Hippocampal formation (tissue), 2 donors: ENCODE measurements around the gene ATP1B2.
"Not testable (repeated sequence)": the region's sequence is repeated elsewhere in the genome, so short reads cannot be mapped to it uniquely, and the experiment has no call there.

ENCODE experiments used
- DNase-seq, 2 donors: peaks; one replicate each; lab custom pipeline; 2025; lab: John Stamatoyannopoulos, UW

ATP1B2 gene, protein sequence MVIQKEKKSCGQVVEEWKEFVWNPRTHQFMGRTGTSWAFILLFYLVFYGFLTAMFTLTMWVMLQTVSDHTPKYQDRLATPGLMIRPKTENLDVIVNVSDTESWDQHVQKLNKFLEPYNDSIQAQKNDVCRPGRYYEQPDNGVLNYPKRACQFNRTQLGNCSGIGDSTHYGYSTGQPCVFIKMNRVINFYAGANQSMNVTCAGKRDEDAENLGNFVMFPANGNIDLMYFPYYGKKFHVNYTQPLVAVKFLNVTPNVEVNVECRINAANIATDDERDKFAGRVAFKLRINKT

DNA sequence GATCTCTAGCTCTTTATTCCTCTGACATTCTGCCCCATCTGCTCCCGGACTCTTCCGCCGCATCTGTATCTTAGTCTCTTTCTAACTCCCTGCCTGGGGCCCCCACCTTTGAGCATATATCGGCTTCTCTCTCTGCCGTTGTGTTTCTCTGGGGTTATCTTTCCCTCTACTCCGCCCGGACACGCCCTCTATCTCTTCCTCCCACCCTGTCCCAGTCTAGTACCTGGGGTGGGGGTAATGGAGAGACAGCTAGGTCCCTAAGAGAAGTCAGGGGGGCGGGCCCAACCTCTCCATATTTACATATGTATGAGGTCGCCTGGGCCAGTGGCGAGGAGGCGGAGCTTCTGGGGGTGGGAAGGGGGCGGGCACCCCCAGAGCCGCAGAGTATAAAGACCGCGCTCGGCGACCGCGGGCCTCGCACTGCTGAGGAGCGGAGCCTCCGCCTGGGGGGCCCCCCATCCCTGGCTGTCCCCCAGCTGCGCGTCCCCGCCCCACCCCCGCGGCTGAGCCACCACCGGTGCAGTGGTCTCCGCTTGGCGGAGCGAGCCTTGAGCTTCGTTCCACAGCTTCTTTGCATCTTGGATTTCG, at the start of gene ATP1B2:
Gene ATP1B2 (plus strand): TSS at position 418 of the 588 bp plus-strand sequence. CDS start 593 bp downstream, outside the sequence.
- peak in 1 of 2 donors; percentile 56 for DNase-seq

DNA sequence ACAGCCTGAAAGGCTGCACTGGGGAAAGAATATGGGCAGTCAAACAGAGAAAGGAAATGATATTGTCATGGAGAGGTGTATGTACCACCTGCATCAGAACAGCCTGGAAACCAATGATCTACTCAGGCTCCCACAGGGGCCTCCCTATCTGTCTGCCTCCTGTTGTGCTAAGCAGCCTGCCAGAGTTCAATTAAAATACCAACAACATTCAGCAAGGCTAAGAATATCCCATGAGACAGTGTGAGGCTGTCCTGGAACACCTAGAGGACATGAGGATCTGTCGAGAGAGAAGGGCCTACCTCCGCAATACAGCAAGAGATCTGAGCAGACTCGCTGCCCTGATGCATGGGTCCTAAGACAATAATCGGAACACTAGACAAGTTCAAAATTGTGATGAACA, 44.4 kb upstream of the ATP1B2 start:
- DNase-seq = no peak

DNA sequence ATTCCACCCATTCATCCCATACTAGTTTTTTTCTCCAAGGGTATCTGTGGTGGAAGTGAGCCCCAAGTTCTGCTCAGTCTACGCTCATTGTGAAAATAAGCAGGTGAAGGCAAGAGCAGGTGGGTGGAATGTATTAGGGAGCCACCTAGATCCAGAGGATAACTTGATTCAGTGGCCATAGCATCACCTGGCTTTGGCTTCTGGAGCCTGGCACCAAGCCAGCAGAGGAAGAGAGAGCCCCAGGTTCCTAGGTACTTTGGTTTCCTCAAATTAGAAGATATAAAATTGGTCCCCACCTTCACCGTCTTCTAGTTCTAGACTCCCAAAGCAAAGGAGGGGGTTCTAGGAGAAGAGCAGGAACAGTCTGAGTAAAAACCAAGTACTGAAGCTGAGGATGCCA, 40.1 kb upstream of the ATP1B2 start:
- no peak for DNase-seq

DNA sequence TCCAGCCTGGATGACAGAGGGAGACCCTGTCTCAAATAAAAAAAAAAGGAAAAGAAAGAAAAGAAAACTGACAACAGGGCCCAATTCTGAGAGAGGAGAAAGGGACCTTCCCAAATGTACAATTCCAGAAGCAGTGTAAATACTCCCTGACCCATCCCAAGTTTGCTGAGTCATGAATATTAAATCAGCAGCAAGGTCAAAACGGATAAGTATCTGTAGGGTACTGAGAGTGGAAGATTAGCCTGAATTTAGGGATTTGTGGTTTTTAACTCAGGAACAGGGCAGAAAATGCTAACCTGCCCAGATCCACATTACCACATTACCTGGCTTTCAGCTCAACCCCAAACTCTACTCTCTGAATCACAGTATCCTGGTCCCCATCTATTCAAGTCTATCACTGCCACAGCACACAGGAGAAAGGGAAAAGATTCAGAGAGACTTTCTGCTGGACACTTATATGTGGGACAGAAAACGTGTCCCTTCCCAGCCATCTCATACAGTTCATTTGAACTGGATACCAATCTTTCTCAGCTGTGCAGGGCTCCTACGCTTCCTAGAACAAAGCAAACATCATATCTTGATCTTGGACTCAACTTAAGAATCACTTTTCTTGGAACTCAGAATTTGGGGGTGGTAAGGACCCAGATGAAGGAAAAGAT, 39.0 kb upstream of the ATP1B2 start:
- DNase-seq = no peak

DNA sequence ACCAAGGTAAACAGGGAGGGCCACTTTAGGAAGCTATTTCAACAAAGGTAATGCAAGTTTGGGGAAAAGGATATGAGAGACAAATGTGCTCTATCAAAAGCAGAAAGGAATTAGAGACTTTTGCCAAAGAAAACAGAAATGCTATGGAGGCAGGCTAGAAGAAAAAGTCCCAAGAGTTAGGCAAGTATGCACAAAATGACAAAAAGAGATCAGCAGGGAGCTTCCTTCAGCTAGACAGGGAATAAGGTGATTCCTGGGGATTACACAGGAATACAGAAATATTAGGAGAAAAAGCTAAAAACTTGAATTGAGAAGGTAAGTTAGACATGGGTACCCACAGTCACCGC, 38.5 kb upstream of the ATP1B2 start:
- DNase-seq = no peak

DNA sequence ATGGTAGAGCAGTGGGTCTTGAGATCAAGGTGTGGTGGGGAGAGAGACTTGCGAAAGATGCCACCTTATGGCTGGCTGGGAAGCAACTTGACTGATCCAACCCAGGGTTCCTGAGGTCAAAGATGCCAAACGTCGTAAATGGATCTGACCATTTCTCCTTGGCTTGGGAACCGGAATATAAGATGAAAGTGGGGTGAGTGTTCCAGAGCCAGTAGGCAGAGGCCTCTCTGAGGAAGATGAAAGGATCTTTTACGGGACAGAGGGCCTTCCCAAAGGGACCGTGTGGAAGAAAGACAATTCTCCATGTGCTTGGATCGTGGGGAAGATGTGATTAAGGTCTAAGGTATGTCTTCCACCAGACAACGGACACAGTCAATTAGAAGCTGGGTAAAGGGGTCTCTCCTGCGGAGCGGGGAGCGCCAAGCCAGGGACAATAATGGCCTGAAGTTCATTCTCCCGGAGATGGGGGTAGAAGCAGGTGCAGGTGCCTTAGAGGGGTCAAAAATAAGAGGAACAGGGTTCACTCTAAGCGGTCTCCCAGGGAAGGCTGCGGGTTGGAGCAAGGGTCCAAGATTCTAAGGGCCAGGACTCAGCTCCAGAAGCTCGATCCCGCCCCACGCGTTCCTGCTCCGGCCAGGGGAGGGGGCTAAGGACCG, 36.8 kb upstream of the ATP1B2 start:
- no peak for DNase-seq

DNA sequence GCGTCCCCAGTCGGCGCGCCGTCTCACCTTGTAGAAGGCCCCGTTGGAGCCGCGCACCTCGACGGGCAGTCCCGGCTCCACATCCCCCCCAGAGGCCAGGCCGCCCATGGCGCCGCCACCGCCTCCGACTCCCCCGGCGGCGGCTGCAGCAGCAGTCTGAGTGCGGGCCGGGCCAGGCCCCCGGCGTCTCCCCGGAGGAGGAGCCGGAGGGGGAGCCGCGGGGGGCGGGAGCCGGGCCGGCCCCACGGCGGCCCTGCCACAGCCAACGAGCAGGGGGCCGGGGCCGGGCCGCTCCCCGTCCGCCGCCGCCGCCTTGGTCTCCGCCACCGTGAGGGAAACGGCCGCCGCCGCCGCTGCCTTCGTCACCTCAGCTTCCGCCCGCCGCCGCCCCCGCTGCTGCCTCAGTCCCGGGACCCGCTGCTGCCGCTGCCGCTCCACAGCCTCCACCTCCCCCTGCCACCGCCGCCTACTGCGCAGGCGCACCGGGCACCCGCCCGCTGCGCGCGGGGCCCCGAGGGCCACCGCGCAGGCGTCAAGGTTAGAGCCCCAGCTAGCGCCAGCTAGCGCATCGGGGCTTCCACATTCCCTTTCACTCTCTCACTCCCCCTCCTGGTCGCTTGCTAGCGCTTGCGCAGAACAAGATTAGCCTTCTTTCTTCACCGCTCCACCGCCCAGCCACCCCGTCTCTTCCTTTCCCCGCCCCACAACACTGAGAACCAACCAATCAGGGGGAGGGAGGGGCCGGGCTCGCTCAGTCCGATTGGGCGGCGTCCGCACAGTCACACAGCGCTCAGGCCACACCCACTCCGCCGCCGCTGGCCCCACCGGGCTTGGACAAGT, 36.1 kb upstream of the ATP1B2 start, which contains the start of gene FXR2:
Gene FXR2 (minus strand): TSS at position 473 of the 840 bp plus-strand sequence. CDS start 365 bp downstream, at position 108.
- DNase-seq = peak; percentile 99 to 100

DNA sequence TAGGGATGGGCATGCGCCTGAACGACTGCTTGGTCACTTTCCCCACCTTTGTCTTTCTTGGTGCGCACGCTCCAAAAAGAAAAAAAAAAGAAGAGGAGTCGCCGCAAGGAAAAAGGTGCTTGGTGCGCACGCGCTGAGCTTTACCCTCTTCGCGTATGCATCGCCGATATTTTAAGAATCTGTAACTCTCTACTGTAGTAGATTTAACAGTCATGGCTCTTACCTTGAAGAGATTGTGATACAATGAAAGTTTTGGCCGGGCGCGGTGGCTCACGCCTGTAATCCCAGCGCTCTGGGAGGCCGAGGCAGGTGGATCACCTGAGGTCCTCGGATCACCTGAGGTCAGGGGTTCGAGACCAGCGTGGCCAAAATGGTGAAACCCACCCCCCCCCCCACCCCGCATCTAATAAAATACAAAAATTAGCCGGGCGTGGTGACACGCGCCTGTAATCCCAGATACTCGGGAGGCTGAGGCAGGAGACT, 35.4 kb upstream of the ATP1B2 start:
- no peak for DNase-seq

DNA sequence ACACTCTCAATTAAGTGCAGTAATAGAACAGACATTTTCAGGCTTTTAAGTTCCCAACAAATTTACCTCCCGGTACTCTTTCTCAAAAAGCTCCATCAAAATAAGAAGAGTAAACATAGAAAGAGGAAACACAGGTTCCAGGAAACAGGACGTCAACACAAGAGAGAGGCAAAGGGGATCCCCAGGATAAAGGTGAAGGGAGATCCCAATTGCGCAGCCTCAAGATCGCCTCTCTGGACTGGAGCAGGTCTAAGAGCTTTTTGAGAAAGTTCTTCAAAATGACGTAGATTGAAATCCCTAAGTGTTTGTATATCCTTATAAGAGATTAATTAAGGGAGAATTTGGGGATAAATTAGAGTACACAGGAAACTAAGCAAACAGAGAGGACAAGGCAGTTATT, 32.1 kb upstream of the ATP1B2 start:
- DNase-seq = no peak

DNA sequence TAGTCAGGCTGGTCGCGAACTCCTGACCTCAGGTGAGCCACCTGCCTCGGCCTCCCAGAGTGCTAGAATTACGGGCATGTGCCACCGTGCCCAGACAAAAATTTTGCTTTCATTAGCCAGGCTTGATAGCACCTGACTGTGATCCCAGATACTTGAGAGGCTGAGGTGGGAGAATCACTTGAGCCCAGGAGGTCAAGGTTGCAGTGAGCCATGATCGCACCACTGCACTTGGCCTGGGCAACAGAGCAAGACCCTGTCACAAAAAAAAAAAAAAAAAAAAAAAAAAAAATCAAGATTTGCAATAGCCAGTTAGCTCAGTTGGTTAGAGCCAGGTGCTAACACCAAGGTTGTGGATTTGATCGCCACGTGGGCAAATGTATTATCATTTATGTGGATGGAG, 29.9 kb upstream of the ATP1B2 start:
- DNase-seq = no peak

DNA sequence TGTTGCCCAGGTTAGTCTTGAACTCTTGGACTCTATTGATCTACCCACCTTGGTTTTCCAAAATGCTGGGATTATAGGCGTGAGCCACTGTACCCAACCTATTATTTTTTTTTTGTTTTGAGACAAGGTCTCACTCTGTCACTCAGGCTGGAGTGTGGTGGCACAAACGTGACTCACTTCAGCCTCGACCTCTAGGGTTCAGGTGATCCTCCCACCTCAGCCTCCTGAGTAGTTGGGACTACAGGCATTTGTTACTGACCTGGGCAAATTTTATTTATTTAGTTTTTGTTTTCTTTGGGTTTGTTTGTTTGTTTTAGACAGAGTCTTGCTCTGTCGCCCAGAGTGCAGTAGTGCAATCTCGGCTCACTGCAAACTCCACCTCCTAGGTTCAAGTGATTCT, 27.1 kb upstream of the ATP1B2 start:
- no peak for DNase-seq

DNA sequence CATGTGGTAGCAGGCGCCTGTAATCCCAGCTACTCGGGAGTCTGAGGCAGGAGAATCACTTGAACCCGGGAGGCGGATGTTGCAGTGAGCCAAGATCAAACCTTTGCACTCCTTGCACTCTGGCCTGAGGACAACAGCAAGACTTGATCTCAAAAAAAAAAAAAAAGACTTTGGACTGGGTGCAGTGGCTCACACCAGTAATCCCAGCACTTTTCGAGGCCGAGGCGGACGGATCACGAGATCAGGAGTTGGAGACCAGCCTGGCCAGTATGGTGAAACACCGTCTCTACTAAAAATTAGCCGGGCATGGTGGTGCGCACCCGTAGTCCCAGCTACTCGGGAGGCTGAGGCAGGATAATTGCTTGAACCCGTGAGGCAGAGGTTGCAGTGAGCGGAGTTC, 25.0 kb upstream of the ATP1B2 start:
- not testable (repeated sequence) for DNase-seq

DNA sequence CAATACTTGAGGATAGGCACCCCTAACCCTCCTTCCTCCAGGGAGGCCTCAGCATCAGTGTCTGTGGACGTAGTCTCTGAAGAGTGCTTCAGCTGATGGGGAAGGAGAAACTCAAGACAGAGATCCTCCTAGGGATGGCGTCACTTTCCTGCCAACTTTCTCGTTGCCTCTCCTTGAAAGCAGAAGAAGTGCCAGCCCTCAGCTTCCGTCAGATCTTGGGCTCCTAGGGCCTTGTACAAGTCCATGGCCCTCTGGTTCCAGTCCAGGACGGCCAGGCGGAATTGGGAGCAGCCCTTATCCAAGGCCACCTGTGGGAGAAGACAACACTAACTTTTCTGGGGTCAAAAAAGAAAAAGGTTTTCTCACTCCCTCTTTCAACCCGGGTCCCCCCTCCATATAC, 24.4 kb upstream of the ATP1B2 start:
- DNase-seq = no peak

DNA sequence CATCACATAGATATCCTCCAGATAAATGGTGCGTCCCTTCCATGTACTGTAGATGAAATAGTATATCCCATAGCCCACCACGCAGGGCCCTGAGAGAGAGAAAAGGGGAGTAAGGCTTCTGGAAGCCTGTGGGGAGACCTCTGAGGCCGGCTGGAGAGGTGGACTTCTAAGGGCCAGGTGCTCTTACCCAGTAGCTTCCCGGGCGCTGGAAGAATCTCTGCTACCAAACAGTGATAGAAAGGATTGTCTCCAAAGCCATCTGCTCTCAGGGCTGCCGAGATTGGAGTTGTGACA, 23.8 kb upstream of the ATP1B2 start:
- peak in 1 of 2 donors; percentile 14 for DNase-seq

DNA sequence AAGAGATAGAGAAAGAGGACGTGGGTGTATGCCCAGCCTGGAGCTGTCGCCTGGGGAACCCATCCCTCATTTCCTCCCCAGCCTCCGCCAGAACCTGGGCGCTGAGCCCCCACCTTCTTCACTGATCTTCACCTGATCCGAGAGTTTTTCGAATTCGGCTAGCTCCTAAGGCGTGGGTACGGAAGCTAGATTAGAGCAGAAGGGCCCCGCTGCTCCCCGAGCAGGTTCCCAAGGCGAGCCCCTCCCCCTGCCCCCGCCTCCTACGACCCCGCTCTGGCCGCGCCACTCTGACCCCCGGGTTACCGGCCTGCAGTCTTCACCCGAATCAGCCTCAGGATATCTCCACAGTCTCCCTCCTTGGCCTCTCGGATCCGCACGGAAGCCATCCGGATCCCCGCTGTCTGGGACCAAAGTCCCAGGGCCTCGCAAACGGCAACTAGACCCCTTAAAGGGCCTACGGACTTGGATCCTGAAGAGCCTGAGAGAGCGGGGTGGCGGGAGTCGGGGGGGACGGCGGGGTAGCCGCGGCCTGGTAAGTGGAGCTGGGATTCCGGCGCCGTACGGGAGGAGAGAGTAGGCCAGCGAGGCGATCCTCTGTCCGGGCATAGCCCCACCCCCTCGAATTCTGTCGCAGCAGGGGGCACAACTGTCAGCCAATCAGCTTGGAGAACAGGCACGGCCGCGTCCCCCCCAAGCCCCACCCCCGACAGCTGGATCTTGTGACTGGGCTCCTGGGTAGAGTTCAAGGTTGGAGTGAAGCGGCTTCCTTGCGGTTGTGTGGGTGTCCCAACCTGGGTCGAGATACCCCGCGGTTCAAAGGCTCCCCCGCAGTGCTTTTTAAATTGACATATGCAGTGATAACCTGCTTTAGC, 23.2 kb upstream of the ATP1B2 start, which contains the start of gene SAT2:
Gene SAT2 (minus strand): TSS at position 572 of the 872 bp plus-strand sequence. CDS start 186 bp downstream, at position 386.
- DNase-seq = peak; percentile 95 to 96

DNA sequence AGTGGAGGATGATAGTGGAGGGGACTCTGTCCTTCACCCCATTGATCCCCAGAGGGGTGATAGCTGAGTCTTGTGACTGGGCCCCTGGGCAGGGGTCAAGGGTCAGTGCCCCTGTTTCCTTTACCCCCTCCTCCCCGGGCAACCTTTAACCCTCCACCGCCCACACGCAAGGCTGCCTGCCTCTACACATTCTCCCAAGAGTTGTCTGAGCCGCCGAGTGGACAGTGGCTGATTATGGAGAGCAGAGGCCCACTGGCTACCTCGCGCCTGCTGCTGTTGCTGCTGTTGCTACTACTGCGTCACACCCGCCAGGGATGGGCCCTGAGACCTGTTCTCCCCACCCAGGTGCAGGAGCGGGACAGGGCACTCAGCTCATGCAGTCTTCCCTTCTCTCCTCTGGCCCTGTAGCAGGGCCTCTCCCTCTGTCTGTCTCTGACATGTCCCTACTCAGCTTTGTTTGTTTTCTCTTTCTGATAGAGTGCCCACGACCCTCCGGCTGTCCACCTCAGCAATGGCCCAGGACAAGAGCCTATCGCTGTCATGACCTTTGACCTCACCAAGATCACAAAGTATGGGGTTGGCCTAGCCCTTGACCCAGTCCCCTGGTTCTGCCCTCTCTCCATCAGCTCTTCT, 20.7 kb upstream of the ATP1B2 start, which contains the start of gene SHBG:
Gene SHBG (plus strand): TSS at position 197 of the 633 bp plus-strand sequence. CDS start 38 bp downstream, at position 235.
- no peak for DNase-seq

DNA sequence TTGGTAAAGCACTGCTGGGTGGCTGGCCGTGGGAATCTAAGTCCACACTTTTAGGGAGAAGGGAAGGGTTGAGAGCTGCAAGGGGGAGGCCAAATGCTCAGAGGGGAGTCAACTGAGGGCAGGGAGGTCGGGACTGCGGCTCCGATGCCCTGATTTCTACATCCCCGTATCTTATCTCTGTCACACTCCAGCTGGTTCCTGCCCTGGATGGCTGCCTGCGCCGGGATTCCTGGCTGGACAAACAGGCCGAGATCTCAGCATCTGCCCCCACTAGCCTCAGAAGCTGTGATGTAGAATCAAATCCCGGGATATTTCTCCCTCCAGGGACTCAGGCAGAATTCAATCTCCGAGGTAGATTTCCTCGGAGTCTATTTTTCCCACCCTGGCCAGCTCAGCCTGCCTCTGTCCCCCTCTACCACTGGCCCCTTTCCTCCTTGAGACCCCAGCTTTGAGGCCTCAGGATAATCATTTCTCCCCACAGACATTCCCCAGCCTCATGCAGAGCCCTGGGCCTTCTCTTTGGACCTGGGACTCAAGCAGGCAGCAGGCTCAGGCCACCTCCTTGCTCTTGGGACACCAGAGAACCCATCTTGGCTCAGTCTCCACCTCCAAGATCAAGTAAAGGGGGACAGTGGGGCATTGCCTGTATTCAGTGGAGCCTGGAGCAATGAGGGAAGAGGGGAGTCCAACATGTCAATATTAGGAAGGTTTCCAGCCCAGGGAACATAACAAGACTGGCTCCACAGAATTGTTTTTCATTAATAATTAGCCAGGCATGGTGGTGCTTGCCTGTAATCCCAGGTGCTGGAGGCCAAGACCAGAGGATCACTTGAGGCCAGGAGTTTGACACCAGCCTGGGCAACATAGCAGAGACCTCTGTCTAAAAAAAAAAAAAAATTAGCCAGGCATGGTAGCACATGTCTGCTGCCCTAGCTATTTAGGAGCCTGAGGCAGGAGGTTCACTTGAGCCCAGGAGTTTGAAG, 19.0 kb upstream of the ATP1B2 start:
- DNase-seq = no peak

DNA sequence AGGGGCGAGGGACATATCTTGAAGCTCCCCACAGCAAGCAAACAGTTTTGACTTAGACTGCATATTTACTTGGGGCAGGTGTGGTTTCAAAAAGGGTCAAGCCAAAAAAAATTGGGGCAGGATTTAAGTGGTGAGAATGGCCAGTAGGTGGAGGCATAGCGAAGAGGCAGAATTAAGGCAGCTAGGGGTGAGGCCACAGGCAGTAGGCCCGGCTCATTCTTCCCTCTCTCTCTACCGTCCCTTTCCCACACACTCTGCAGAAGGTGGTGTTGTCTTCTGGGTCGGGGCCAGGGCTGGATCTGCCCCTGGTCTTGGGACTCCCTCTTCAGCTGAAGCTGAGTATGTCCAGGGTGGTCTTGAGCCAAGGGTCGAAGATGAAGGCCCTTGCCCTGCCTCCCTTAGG, 18.2 kb upstream of the ATP1B2 start:
- DNase-seq = no peak

DNA sequence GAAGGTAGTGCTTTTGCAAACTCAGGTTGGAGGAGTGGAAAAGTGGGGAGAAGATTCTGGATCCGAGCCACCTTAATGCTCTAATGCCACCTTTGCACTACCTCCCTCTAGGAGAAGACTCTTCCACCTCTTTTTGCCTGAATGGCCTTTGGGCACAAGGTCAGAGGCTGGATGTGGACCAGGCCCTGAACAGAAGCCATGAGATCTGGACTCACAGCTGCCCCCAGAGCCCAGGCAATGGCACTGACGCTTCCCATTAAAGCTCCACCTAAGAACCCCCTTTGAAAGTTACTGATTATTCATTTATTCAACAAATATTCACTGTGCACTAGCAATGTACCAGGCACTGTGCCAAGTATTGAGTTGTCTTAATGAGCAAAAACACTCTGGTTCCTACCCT, 17.6 kb upstream of the ATP1B2 start:
- DNase-seq = no peak
